AG09309 (cell line): ENCODE measurements around the gene CNNM2.
"Not testable (repeated sequence)": the region's sequence is repeated elsewhere in the genome, so short reads cannot be mapped to it uniquely, and the experiment has no call there.

Source experiments
- DNase-seq: peaks from one replicate; pipeline ENCODE4 v3.0.0-alpha.2; 2010; ENCODE audit warnings: low read depth
- H3K4me3 ChIP-seq: 2 replicates; pipeline ENCODE4 v1.5.1; 2011; ENCODE audit warnings: mild to moderate bottlenecking, low read depth, low read length, moderate library complexity; ENCODE audit not compliant: control insufficient read depth
- TF ChIP-seq, protein P1 (sequence below): IDR thresholded peaks from 2 replicates; pipeline ENCODE4 v1.5.1; 2011; ENCODE audit warnings: mild to moderate bottlenecking, low read depth, low read length, inconsistent platforms; ENCODE audit not compliant: insufficient read depth, control insufficient read depth; ENCODE audit errors: missing control alignments

The CNNM2 gene

DNA sequence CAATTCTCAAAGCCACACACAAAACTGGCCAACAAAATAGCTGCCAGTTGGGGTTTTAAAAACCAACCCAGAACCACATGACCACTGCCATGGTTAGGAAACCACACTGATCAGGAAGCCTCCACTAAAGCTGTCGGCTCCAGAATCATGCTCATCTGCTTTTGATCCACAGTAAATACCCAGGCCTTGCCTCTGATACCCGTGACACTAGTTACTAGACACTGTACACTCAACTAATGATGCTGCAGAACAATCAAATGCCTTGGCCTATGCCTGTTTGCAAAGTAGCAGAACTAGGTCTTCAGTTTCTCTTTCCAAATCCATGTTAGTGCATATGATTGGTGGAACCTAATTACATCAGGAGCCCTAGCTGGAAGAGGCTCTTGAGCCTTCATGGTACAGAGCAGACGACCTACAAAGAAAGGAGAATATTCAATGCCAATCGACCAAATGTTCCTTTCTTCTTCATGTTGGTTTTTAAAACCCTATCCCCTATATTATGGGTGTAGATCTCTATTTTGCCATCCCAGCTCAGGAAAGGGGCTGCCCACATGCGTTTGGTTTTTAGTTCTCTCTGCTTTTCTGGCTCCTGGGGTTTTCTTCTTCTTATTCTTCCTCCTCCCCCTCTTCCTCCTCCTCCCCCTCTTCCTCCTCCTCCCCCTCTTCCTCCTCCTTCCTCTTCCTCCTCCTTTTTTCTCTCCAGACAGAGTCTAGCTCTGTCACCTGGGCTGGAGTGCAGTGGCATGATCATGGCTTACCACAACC lies 76.6 kb downstream of the CNNM2 start:
- TF ChIP-seq, protein P1, sequence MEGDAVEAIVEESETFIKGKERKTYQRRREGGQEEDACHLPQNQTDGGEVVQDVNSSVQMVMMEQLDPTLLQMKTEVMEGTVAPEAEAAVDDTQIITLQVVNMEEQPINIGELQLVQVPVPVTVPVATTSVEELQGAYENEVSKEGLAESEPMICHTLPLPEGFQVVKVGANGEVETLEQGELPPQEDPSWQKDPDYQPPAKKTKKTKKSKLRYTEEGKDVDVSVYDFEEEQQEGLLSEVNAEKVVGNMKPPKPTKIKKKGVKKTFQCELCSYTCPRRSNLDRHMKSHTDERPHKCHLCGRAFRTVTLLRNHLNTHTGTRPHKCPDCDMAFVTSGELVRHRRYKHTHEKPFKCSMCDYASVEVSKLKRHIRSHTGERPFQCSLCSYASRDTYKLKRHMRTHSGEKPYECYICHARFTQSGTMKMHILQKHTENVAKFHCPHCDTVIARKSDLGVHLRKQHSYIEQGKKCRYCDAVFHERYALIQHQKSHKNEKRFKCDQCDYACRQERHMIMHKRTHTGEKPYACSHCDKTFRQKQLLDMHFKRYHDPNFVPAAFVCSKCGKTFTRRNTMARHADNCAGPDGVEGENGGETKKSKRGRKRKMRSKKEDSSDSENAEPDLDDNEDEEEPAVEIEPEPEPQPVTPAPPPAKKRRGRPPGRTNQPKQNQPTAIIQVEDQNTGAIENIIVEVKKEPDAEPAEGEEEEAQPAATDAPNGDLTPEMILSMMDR, result no peak
- no peak for DNase-seq
- no peak overlapping the region for H3K4me3 ChIP-seq

GRCh38 chr10:102996876-102997275 lies 78.8 kb downstream of the CNNM2 start:
- DNase-seq, result no peak
- no peak overlapping the region for H3K4me3 ChIP-seq
- TF ChIP-seq, protein P1, result no peak

- H3K4me3 ChIP-seq, result no peak overlapping the region
- no peak for DNase-seq
- TF ChIP-seq, protein P1, result no peak
Observed at GRCh38 chr10:102997998-102998397, 79.9 kb downstream of the CNNM2 start.

- no peak overlapping the region for H3K4me3 ChIP-seq
- TF ChIP-seq, protein P1, result no peak
- DNase-seq, result no peak
Observed at GRCh38 chr10:102998399-102998907, 80.4 kb downstream of the CNNM2 start.

GRCh38 chr10:103000050-103000449 lies 82.0 kb downstream of the CNNM2 start:
- DNase-seq, H3K4me3 ChIP-seq: not testable (repeated sequence)

- no peak for DNase-seq
- H3K4me3 ChIP-seq, result no peak overlapping the region
- TF ChIP-seq, protein P1, result no peak
Observed at GRCh38 chr10:103007017-103007416, 88.9 kb downstream of the CNNM2 start.

GRCh38 chr10:103013416-103013815 lies 95.3 kb downstream of the CNNM2 start:
- TF ChIP-seq, protein P1, result no peak
- no peak for DNase-seq
- H3K4me3 ChIP-seq, result no peak overlapping the region
